Stimulated activated CD8-positive, alpha-beta memory T cell treated with anti-CD3 and anti-CD28 coated beads, Interleukin-7, amount 100 ng/mL, for 1 hour (primary cell): ENCODE results near the gene TICRR.

Experiments used
- DNase-seq, 2 donors: peaks; one replicate each; pipeline ENCODE4 v3.0.0-alpha.2; 2020; ENCODE audit warnings: low read depth in 2 of 2

The TICRR gene

GRCh38 chr15:89673165-89673512 lies 97.9 kb downstream of the TICRR start:
- no peak for DNase-seq

- no peak for DNase-seq
These were observed 99.3 kb downstream of the TICRR start for GRCh38 chr15:89674526-89674925.

- no peak for DNase-seq
These were observed 100.3 kb downstream of the TICRR start for GRCh38 chr15:89675606-89676005.

GRCh38 chr15:89677381-89677780 lies 102.1 kb downstream of the TICRR start:
- no peak for DNase-seq
